H1 (cell line): Measurements from ENCODE around the gene ZNF771. TPM values are rescaled to one million over a fixed set of nuclear protein-coding genes. Genes with fewer than 3 reads are reported as not detected.
A peak's percentile ranks its signal among the peaks of the same experiment; 100 is the strongest.

Experiments used
- CTCF ChIA-PET: fragments of 300-600 bp; sonication (Branson Sonifier 250); formaldehyde crosslinking; loops from one replicate; lab custom pipeline; 2021; ENCODE audit not compliant: partially characterized antibody; lab: Charles Lee
- POLR2A ChIA-PET: fragments of 300-600 bp; sonication (Branson Sonifier 250); formaldehyde crosslinking; loops from one replicate; lab custom pipeline; 2021; ENCODE audit warnings: inconsistent platforms; ENCODE audit not compliant: partially characterized antibody; lab: Charles Lee
- DNase-seq, 2 experiments: peaks; one replicate each; pipeline versions ENCODE4 v3.0.0 to v3.0.0-alpha.2; 2010 to 2022; ENCODE audit warnings: low spot score in 2 of 2, low read depth in 1 of 2, mixed read lengths in 1 of 2
- FAIRE-seq: peaks from 2 replicates; lab custom pipeline; 2011; peaks lifted over from hg19 to GRCh38; lab: Jason Lieb, UNC
- H2AFZ ChIP-seq: 2 replicates; pipeline ENCODE4 v1.8.1; 2012; ENCODE audit warnings: low read length, inconsistent platforms
- H2AK5ac ChIP-seq: 2 replicates; pipeline ENCODE4 v1.6.1; 2013; ENCODE audit warnings: low read depth, low read length
- H2BK120ac ChIP-seq: replicated peaks from 2 replicates; pipeline ENCODE3; 2013; ENCODE audit warnings: low read depth, low read length, inconsistent platforms
- H2BK12ac ChIP-seq: 2 replicates; pipeline ENCODE4 v1.6.1; 2013; ENCODE audit warnings: low read depth, low read length
- H2BK15ac ChIP-seq: 2 replicates; pipeline ENCODE4 v1.6.1; 2013; ENCODE audit warnings: low read length
- H2BK20ac ChIP-seq: 2 replicates; pipeline ENCODE4 v1.6.1; 2013; ENCODE audit warnings: low read length
- H2BK5ac ChIP-seq: 2 replicates; pipeline ENCODE4 v1.6.1; 2013; ENCODE audit warnings: low read depth, low read length
- H3K14ac ChIP-seq: 2 replicates; pipeline ENCODE4 v1.6.1; 2013; ENCODE audit warnings: inconsistent platforms; ENCODE audit not compliant: insufficient read length
- H3K18ac ChIP-seq: 2 replicates; pipeline ENCODE4 v1.6.1; 2013; ENCODE audit warnings: low read length; ENCODE audit errors: extremely low read depth
- H3K23ac ChIP-seq: 2 replicates; pipeline ENCODE4 v1.6.1; 2013; ENCODE audit warnings: inconsistent platforms; ENCODE audit not compliant: insufficient read length
- H3K23me2 ChIP-seq: 2 replicates; pipeline ENCODE4 v1.6.1; 2013; ENCODE audit warnings: low read depth, low read length
- H3K27ac ChIP-seq: 2 replicates; pipeline ENCODE4 v1.6.1; 2011; ENCODE audit warnings: low read depth, low read length, inconsistent platforms
- H3K27me3 ChIP-seq, 4 experiments: replicated peaks in 1 of 4; 1 replicate in 1 of 4; 2 replicates in 3 of 4; pipeline versions ENCODE4 v1.6.1 to v1.8.1; 2011 to 2013; ENCODE audit warnings: low read length in 3 of 4, mild to moderate bottlenecking in 3 of 4, inconsistent platforms in 2 of 4, mixed read lengths in 2 of 4, moderate library complexity in 1 of 4; ENCODE audit not compliant: control insufficient read depth in 3 of 4, insufficient read depth in 3 of 4; ENCODE audit errors: extremely low read depth in 1 of 4
- H3K36me3 ChIP-seq, 4 experiments: 2 replicates each; pipeline versions ENCODE4 v1.6.1 to v1.8.1; 2011 to 2013; ENCODE audit warnings: mild to moderate bottlenecking in 4 of 4, low read length in 3 of 4, moderate library complexity in 2 of 4, control low read depth in 1 of 4, inconsistent platforms in 1 of 4; ENCODE audit not compliant: insufficient read depth in 4 of 4, control insufficient read depth in 2 of 4
- H3K4ac ChIP-seq: replicated peaks from 2 replicates; pipeline ENCODE3; 2013; ENCODE audit warnings: low read length, low read depth, mixed read lengths, inconsistent platforms; ENCODE audit not compliant: insufficient read length
- H3K4me1 ChIP-seq, 4 experiments: replicated peaks in 1 of 4; 1 replicate in 1 of 4; 2 replicates in 3 of 4; pipeline versions ENCODE4 v1.6.1 to v1.8.1; 2011 to 2013; ENCODE audit warnings: low read length in 3 of 4, inconsistent platforms in 2 of 4, mixed read lengths in 1 of 4; ENCODE audit not compliant: insufficient read depth in 4 of 4, control insufficient read depth in 3 of 4
- H3K4me2 ChIP-seq, 2 experiments: 2 replicates each; pipeline versions ENCODE4 v1.6.1 to v1.8.1; 2011 to 2013; ENCODE audit warnings: low read depth in 2 of 2, low read length in 2 of 2, control low read depth in 1 of 2, inconsistent platforms in 1 of 2, mild to moderate bottlenecking in 1 of 2; ENCODE audit not compliant: insufficient read depth in 1 of 2
- H3K4me3 ChIP-seq, 4 experiments: fragments of 200-600, 300-600 bp in 1 of 4; sonication (generic), shearing (Covaris generic), sonication (Bioruptor Twin) in 1 of 4; 2 replicates each; pipeline versions ENCODE4 v1.5.1 to v1.8.1; 2011 to 2016; ENCODE audit warnings: low read length in 4 of 4, low read depth in 3 of 4, control low read depth in 2 of 4, inconsistent platforms in 2 of 4, mild to moderate bottlenecking in 2 of 4, mixed read lengths in 1 of 4, moderate library complexity in 1 of 4; ENCODE audit not compliant: insufficient read depth in 2 of 4; ENCODE audit errors: extremely low read depth in 1 of 4
- H3K56ac ChIP-seq: replicated peaks from 2 replicates; pipeline ENCODE3; 2013; ENCODE audit warnings: low read depth, mild to moderate bottlenecking, mixed read lengths, low read length, inconsistent platforms; ENCODE audit not compliant: insufficient read length
- H3K79me1 ChIP-seq: 2 replicates; pipeline ENCODE4 v1.6.1; 2013; ENCODE audit warnings: low read depth, low read length, control low read depth
- H3K79me2 ChIP-seq, 2 experiments: 2 replicates each; pipeline versions ENCODE4 v1.6.1 to v1.8.1; 2012 to 2013; ENCODE audit warnings: low read length in 2 of 2, mild to moderate bottlenecking in 2 of 2, inconsistent platforms in 1 of 2; ENCODE audit not compliant: insufficient read depth in 2 of 2, control insufficient read depth in 1 of 2
- H3K9ac ChIP-seq, 4 experiments: replicated peaks in 1 of 4; 1 replicate in 1 of 4; 2 replicates in 3 of 4; pipeline versions ENCODE4 v1.6.1 to v1.8.1; 2011 to 2013; ENCODE audit warnings: low read depth in 3 of 4, low read length in 3 of 4, control low read depth in 2 of 4, mild to moderate bottlenecking in 2 of 4, moderate library complexity in 2 of 4, inconsistent platforms in 1 of 4; ENCODE audit errors: extremely low read depth in 1 of 4
- H3K9me3 ChIP-seq, 2 experiments: 2 replicates each; pipeline versions ENCODE4 v1.6.1 to v1.8.1; 2012 to 2013; ENCODE audit warnings: mild to moderate bottlenecking in 2 of 2, moderate library complexity in 2 of 2, control low read depth in 1 of 2, inconsistent platforms in 1 of 2, low read depth in 1 of 2, low read length in 1 of 2, mixed read lengths in 1 of 2; ENCODE audit not compliant: insufficient read depth in 2 of 2
- H4K20me1 ChIP-seq, 2 experiments: replicated peaks in 1 of 2; 2 replicates each; pipeline versions ENCODE3 to v1.8.1; 2011 to 2013; ENCODE audit warnings: inconsistent platforms in 2 of 2, low read length in 2 of 2, mild to moderate bottlenecking in 1 of 2; ENCODE audit not compliant: insufficient read depth in 2 of 2, control insufficient read depth in 1 of 2
- H4K5ac ChIP-seq: 2 replicates; pipeline ENCODE4 v1.6.1; 2013; ENCODE audit warnings: low read length, low read depth, mixed read lengths, inconsistent platforms; ENCODE audit not compliant: insufficient read length
- H4K8ac ChIP-seq: 2 replicates; pipeline ENCODE4 v1.8.0; 2013; ENCODE audit warnings: mild to moderate bottlenecking, moderate library complexity, low read length, inconsistent platforms; ENCODE audit not compliant: insufficient read depth; ENCODE audit errors: extremely low read depth
- H4K91ac ChIP-seq: replicated peaks from 2 replicates; pipeline ENCODE3; 2013; ENCODE audit warnings: low read length, mixed read lengths, inconsistent platforms; ENCODE audit not compliant: insufficient read length
- E2F6 ChIP-seq: IDR thresholded peaks from 2 replicates; pipeline ENCODE4 v1.6.1; 2012; ENCODE audit warnings: inconsistent platforms
- JUND ChIP-seq: IDR thresholded peaks from 2 replicates; pipeline ENCODE4 v1.6.1; 2011; ENCODE audit warnings: mild to moderate bottlenecking, improper control_type of control experiment, low read length
- RFX5 ChIP-seq: IDR thresholded peaks from 2 replicates; pipeline ENCODE4 v1.6.1; 2011; ENCODE audit warnings: low read depth, low read length, improper control_type of control experiment, borderline replicate concordance
- WGBS, 2 experiments: shearing (Covaris generic) in 1 of 2; methylation state at CpG; one replicate each; pipeline versions ENCODE4 v1.1.6 to v1.1.7; 2013 to 2015; ENCODE audit warnings: low lambda C conversion rate in 2 of 2, mixed read lengths in 2 of 2, inconsistent platforms in 1 of 2, low coverage in 1 of 2, missing lambda C conversion rate in 1 of 2; ENCODE audit not compliant: insufficient replicate concordance in 2 of 2, insufficient coverage in 1 of 2, insufficient read length in 1 of 2; ENCODE audit errors: extremely low coverage in 1 of 2, missing lambda C conversion rate in 1 of 2; 5-methylcytosine and 5-hydroxymethylcytosine counted together
- polyA plus RNA-seq, 7 experiments: library from polyadenylated mRNA; depleted of rRNA in 3 of 7; stranded (reverse) in 5 of 7; unstranded in 2 of 7; fragments of >200 nt in 5 of 7; fragments of 200-250 nt in 2 of 7; gene quantifications; 1 replicate in 5 of 7; 2 replicates in 1 of 7; 4 replicates in 1 of 7; pipeline versions ENCODE4 v1.2.1 to v1.2.3, GENCODE V29; 2011 to 2013; ENCODE audit warnings: missing spikeins in 2 of 7, mixed read lengths in 2 of 7
- total RNA-seq: library from RNA; stranded (reverse); fragmentation: NEBNext Ultra II Directional; extraction: Animal tissue kit (Norgen Biotek cat#: 25700); gene quantifications from 2 replicates; pipeline ENCODE4 v1.2.1, GENCODE V29; 2021

ZNF771 gene
- total and polyA plus RNA-seq, 2 of the 8 experiments (the other 6 are each of a cell fraction or from before 2014, with no cell fraction given): 10.6 to 15.7 TPM

GRCh38 chr16:30381291-30382041 is 25.9 kb upstream of the ZNF771 start:
- DNase-seq: no peak
- 89% methylated on average over 13 of the region's 13 CpGs; no CpG with 5 or more reads in 1 of the 2 experiments for WGBS, 2 experiments
- no peak for FAIRE-seq

More at GRCh38 chr16:30381291-30382041, 25.9 kb upstream of the ZNF771 start:
- Histone ChIP-seq H3K4ac (no peak overlapping the region), H2BK15ac (no peak overlapping the region), H3K23ac (no peak overlapping the region), H3K79me2 (no peaks in the 10 kb centered on the region), H3K79me1 (no peaks in the 10 kb centered on the region), H3K27ac (no peak overlapping the region), H4K5ac (no peak overlapping the region), H3K27me3 (no peaks in the 10 kb centered on the region), H3K18ac (no peak overlapping the region), H3K4me2 (no peak overlapping the region), H3K4me1 (peaks cover 0 to 6% (median 5%) of the 10 kb centered on the region in 4 experiments; a peak in 5 of 7 replicates), H4K91ac (no peak overlapping the region), H3K56ac (no peak overlapping the region), H3K14ac (no peak overlapping the region), H4K20me1 (no peaks in the 10 kb centered on the region), H2BK120ac (no peak overlapping the region), H3K9ac (no peak overlapping the region), H4K8ac (no peak overlapping the region), H3K23me2 (peaks cover 10% of the 10 kb centered on the region), H2AFZ (no peak overlapping the region), H2BK20ac (no peak overlapping the region), H2BK5ac (no peak overlapping the region), H3K9me3 (no peaks in the 10 kb centered on the region), H3K36me3 (no peaks in the 10 kb centered on the region), H2AK5ac (no peak overlapping the region), H2BK12ac (no peak overlapping the region), H3K4me3 (no peak overlapping the region)
- POLR2A ChIA-PET: interaction anchor here (1.1 to 13.6 kb wide), 3 partner anchors 15 to 26 kb away, joined by 3 to 151 read pairs (median 3); partner anchors contain the start of genes ZNF48 and ZNF771
- CTCF ChIA-PET: interaction anchor here (0.7 to 2.5 kb wide), 5 partner anchors 11 to 113 kb away, joined by 3 to 9 read pairs (median 3); no protein-coding TSS in a partner anchor
- peak; percentile 44; the same call in 1 of the 2 replicates for TF ChIP-seq JUND
- no peak for TF ChIP-seq E2F6
- no peak for TF ChIP-seq RFX5
